Measurements from ENCODE around the gene GPR152.

DNA sequence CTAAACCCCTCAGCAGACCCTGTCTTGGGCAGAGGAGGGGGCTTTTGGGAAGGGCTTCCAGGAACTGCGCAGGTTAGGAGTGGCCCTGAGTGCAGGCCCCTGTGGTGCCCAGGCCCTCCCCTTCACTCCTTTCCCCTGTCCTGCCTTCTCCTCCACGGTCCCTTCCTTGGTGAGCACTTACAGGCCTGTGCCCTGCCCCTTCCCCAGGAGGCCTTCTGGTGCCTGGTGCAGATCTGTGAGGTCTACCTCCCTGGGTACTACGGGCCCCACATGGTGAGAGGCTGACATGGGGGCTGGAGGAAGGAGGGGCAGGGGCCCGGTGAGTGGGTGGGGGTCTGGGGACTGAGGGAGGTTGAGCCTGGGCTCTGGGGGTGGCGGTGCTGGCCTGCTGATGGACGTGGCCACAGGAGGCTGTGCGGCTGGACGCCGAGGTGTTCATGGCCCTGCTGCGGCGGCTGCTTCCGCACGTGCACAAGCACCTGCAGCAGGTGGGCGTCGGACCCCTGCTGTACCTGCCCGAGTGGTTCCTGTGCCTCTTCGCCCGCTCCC is 46.0 kb downstream of the GPR152 start:
- TF ChIP-seq, protein P1, sequence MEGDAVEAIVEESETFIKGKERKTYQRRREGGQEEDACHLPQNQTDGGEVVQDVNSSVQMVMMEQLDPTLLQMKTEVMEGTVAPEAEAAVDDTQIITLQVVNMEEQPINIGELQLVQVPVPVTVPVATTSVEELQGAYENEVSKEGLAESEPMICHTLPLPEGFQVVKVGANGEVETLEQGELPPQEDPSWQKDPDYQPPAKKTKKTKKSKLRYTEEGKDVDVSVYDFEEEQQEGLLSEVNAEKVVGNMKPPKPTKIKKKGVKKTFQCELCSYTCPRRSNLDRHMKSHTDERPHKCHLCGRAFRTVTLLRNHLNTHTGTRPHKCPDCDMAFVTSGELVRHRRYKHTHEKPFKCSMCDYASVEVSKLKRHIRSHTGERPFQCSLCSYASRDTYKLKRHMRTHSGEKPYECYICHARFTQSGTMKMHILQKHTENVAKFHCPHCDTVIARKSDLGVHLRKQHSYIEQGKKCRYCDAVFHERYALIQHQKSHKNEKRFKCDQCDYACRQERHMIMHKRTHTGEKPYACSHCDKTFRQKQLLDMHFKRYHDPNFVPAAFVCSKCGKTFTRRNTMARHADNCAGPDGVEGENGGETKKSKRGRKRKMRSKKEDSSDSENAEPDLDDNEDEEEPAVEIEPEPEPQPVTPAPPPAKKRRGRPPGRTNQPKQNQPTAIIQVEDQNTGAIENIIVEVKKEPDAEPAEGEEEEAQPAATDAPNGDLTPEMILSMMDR (IDR thresholded peaks at IDR 0.05) = no peak
- no peak for TF ChIP-seq POLR2A (IDR thresholded peaks at IDR 0.05)
- TF ChIP-seq EP300 (IDR thresholded peaks at IDR 0.05) = no peak
- TF ChIP-seq POLR2AphosphoS5 (IDR thresholded peaks at IDR 0.05) = no peak
